D721Med (cell line): ENCODE results near the gene DOCK3.
"Not testable (repeated sequence)": the region's sequence is repeated elsewhere in the genome, so short reads cannot be mapped to it uniquely, and the experiment has no call there.

Experiments
- DNase-seq: peaks from one replicate; pipeline ENCODE4 v3.0.0; 2011; ENCODE audit warnings: low spot score; ENCODE audit not compliant: insufficient read length
- FAIRE-seq: peaks from 2 replicates; lab custom pipeline; 2011; peaks lifted over from hg19 to GRCh38; lab: Jason Lieb, UNC
- CTCF ChIP-seq: IDR thresholded peaks from 2 replicates; pipeline ENCODE4 v1.5.1; 2012; ENCODE audit warnings: mild to moderate bottlenecking, control low read depth; ENCODE audit not compliant: insufficient read depth; ENCODE audit errors: missing control alignments

Gene DOCK3

DNA sequence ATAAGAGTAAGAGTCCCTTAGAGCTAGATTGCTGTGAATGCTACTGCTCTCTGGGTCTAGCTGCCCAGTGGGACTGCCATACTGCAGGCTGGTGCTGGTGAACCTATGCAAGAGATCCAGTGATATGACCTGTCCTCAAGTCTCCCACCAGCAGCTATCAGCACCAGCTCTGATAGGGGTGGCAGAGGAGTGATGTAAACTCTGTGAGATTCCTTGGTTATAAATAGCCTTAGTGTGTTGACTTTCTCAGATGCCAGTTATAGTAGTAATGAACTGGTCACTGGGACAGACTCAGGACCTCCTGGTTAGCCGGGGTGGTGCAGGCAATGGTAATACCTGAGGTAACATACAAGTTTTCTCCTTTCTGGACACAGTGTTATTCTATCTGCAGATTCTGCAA lies 515.5 kb downstream of the DOCK3 start:
- FAIRE-seq (no peak), DNase-seq (no peak)
- TF ChIP-seq CTCF: no peak

GRCh38 chr3:51190827-51191226 lies 516.1 kb downstream of the DOCK3 start:
- no peak for TF ChIP-seq CTCF
- FAIRE-seq (no peak), DNase-seq (no peak)

DNA sequence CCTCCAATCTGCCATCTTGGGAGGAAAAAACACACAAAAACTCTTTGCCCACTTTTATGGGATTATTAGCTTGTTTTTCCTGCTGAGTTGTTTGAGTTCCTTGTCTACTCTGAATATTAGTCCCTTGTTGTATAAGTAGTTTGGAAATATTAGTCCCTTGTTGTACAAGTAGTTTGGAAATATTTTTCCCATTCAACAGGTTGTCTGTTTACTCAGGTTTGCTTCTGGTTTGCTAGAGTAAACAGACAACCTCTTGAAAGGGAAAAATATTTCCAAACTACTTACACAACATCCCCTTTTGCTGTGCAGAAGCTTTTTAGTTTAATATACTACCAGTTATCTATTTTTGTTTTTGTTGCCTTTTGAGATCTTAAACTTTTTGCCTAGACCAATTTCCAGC lies 517.0 kb downstream of the DOCK3 start:
- no peak for DNase-seq
- FAIRE-seq: no peak
- TF ChIP-seq CTCF: no peak

GRCh38 chr3:51198477-51198876 lies 523.8 kb downstream of the DOCK3 start:
- no peak for FAIRE-seq
- no peak for TF ChIP-seq CTCF
- DNase-seq: no peak

- DNase-seq, FAIRE-seq: not testable (repeated sequence)
Measured at GRCh38 chr3:51199296-51199695, 524.6 kb downstream of the DOCK3 start.

DNA sequence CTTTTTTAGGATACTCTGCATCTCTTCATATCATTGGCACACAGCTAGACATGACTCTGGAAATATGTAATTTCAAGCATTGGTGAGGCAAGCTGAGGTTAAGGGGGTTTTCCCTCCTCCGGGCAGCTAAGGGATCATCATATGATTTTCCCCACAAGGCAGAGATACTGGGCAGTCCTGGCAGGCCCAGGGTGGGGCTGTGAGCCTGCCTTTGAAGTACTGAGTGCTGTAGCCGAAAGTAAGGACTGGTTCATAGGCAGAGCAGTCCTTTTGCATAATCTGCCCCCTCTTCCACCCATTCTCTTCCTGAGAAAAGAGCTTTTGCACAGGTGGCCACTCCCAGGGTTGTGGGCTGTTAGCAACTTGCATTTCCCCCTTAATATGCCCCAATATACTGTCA lies 541.6 kb downstream of the DOCK3 start:
- FAIRE-seq: no peak
- no peak for DNase-seq
- no peak for TF ChIP-seq CTCF

DNA sequence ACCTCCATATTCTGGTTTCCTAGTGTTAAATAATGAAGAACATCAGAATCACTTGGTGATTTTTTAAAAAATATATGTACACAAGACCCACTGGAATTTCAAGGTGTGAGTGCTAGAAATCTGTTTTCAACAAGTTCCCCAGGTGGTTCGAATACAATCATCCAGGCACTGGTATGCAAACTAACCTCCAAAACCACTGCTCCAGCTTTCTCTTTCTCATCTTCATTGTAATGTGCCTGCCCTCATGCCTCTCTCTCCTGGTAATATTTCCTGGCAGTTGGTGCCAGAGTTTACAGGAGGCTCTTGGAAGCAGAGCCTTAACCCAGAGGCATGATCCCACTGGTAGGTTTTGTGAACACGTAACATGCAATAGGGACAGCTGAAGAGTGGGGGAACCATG lies 547.2 kb downstream of the DOCK3 start:
- no peak for TF ChIP-seq CTCF
- FAIRE-seq (no peak), DNase-seq (no peak)

DNA sequence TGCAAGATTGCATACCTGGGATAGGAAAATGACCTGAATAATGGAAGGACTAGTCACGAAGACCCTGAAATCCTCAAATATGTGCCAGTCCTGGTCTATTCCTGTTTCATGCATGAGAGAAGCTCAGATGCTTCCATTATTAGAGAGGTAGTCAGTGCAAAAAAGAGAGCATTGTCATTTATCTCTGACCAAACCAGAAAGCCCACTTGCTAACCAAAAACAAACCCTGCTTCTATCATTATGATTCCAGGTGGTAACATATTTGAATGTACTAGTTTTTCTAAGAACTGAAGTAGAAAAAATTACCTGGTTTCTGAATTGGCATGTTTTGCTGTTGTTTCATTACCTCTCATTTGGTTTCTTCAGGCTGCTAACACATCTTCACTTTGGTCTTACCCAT lies 549.6 kb downstream of the DOCK3 start:
- FAIRE-seq (no peak), DNase-seq (no peak)
- no peak for TF ChIP-seq CTCF
